OCI-LY3 (cell line): Measurements from ENCODE around the gene SPARCL1.
"Not testable (repeated sequence)": the region's sequence is repeated elsewhere in the genome, so short reads cannot be mapped to it uniquely, and the experiment has no call there.

Source experiments
- H2AFZ ChIP-seq: fragments of 200-600, 300-600 bp; shearing (Covaris generic); 2 replicates; pipeline ENCODE4 v1.6.0; 2014; ENCODE audit warnings: antibody characterized with exemption, low read depth, low read length
- H3K27ac ChIP-seq: fragments of 200-600, 300-600 bp; sonication (generic); 2 replicates; pipeline ENCODE4 v1.5.1; 2014; ENCODE audit warnings: mild to moderate bottlenecking, low read length, moderate library complexity, mixed read lengths
- H3K27me3 ChIP-seq: fragments of 200-600, 300-600 bp; sonication (generic); 2 replicates; pipeline ENCODE4 v1.6.1; 2014; ENCODE audit warnings: low read depth, low read length, mixed read lengths
- H3K36me3 ChIP-seq: fragments of 200-600, 300-600 bp; sonication (generic); replicated peaks from 2 replicates; pipeline ENCODE3; 2014; ENCODE audit warnings: low read depth, low read length, mixed read lengths
- H3K4me1 ChIP-seq: fragments of 300-600, 200-600 bp; sonication (generic); 2 replicates; pipeline ENCODE4 v1.6.1; 2014; ENCODE audit warnings: low read length, mixed read lengths
- H3K4me2 ChIP-seq: fragments of 200-600, 300-600 bp; sonication (generic); 2 replicates; pipeline ENCODE4 v1.6.1; 2014; ENCODE audit warnings: low read length, mixed read lengths
- H3K4me3 ChIP-seq: fragments of 300-600, 200-600 bp; sonication (generic); 2 replicates; pipeline ENCODE4 v1.5.1; 2014; ENCODE audit warnings: antibody characterized with exemption, mild to moderate bottlenecking, low read length, moderate library complexity
- H3K79me2 ChIP-seq: fragments of 300-600, 200-600 bp; shearing (Covaris generic); 2 replicates; pipeline ENCODE4 v1.6.1; 2014; ENCODE audit warnings: mild to moderate bottlenecking, low read length, mixed read lengths
- H3K9ac ChIP-seq: fragments of 300-600, 200-600 bp; shearing (Covaris generic); 2 replicates; pipeline ENCODE4 v1.6.0; 2014; ENCODE audit warnings: mild to moderate bottlenecking, low read length, moderate library complexity
- H3K9me3 ChIP-seq: fragments of 200-600, 300-600 bp; shearing (Covaris generic); 2 replicates; pipeline ENCODE4 v1.6.1; 2014; ENCODE audit warnings: low read length, mixed read lengths; ENCODE audit not compliant: insufficient read depth
- H4K20me1 ChIP-seq: fragments of 200-600, 300-600 bp; sonication (generic); 2 replicates; pipeline ENCODE4 v1.6.1; 2016; ENCODE audit warnings: low read length, mixed read lengths; ENCODE audit not compliant: insufficient read depth
- EZH2phosphoT487 ChIP-seq: fragments of 200-600 bp; shearing (Covaris generic); IDR thresholded peaks from 2 replicates; pipeline ENCODE4 v1.6.1; 2018; ENCODE audit warnings: antibody characterized with exemption, mixed run types, low read depth
- TF ChIP-seq, protein P1 (sequence below): fragments of 200-600, 300-600 bp; sonication (generic); IDR thresholded peaks from 2 replicates; pipeline ENCODE4 v1.5.1; 2014; ENCODE audit warnings: antibody characterized with exemption, low read length, low read depth

The SPARCL1 gene

DNA sequence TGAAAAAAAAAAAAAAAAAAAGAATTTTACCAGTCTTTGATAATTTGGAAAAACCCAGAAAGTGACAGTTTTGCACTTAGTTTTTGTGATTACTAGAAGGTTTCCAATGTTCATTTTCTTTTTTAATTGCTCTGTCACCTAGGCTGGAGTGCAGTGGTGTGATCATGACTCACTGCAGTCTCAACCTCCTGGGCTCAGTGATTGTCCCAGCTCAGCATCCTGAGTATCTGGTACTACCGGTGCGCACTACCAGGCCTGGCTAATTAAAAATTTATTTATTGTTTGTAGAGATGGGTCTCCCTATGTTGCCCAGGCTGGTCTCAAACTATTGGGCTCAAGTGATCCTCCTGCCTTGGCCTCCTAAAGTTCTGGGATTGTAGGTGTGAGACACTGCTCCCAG is 103.5 kb downstream of the SPARCL1 start:
- Histone ChIP-seq H3K4me3 (no peak overlapping the region), H3K9ac (no peak overlapping the region), H3K4me1 (peaks cover 9% of the 10 kb centered on the region), H4K20me1 (no peaks in the 10 kb centered on the region), H3K79me2 (peaks cover 51% of the 10 kb centered on the region), H3K27me3 (no peaks in the 10 kb centered on the region), H3K36me3 (no peaks in the 10 kb centered on the region), H3K4me2 (no peak overlapping the region), H3K27ac (no peak overlapping the region), H3K9me3 (no peaks in the 10 kb centered on the region), H2AFZ (no peak overlapping the region)
- TF ChIP-seq, protein P1, sequence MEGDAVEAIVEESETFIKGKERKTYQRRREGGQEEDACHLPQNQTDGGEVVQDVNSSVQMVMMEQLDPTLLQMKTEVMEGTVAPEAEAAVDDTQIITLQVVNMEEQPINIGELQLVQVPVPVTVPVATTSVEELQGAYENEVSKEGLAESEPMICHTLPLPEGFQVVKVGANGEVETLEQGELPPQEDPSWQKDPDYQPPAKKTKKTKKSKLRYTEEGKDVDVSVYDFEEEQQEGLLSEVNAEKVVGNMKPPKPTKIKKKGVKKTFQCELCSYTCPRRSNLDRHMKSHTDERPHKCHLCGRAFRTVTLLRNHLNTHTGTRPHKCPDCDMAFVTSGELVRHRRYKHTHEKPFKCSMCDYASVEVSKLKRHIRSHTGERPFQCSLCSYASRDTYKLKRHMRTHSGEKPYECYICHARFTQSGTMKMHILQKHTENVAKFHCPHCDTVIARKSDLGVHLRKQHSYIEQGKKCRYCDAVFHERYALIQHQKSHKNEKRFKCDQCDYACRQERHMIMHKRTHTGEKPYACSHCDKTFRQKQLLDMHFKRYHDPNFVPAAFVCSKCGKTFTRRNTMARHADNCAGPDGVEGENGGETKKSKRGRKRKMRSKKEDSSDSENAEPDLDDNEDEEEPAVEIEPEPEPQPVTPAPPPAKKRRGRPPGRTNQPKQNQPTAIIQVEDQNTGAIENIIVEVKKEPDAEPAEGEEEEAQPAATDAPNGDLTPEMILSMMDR = no peak
- TF ChIP-seq EZH2phosphoT487 = no peak

DNA sequence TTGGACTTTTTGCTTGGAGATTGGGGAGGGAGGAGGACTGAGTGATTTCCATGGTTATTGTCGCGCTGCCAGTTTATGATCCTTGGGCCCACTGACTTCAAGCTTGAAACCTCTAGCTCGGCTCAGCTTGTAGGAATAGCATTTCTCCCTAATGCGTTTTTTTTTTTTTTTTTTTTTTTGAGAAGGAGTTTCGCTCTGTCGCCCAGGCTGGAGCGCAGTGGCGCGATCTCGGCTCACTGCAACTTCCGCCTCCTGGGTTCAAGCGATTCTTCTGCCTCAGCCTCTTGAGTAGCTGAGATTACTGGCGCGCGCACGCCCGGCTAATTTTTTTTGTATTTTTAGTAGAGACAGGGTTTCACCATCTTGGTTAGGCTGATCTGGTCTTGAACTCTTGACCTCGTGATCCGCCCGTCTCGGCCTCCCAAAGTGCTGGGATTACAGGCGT is 105.1 kb downstream of the SPARCL1 start:
- H3K27ac ChIP-seq = not testable (repeated sequence)
- H3K79me2 ChIP-seq = peaks cover 41% of the 10 kb centered on the region

More for the DNA sequence above, 105.1 kb downstream of the SPARCL1 start:
- H3K4me3 ChIP-seq = peak overlapping the region; percentile 86
- H3K4me2 ChIP-seq = peak overlapping the region; percentile 77
- not testable (repeated sequence) for H3K4me1 ChIP-seq, H3K36me3 ChIP-seq, H4K20me1 ChIP-seq, H3K9me3 ChIP-seq, H3K27me3 ChIP-seq, H3K9ac ChIP-seq, H2AFZ ChIP-seq
